Upper lobe of left lung (tissue), 6 donors: ENCODE results near the gene REPIN1. TPM values are rescaled to one million over a fixed set of nuclear protein-coding genes. Genes with fewer than 3 reads are reported as not detected.

ENCODE experiments used
- ATAC-seq, 2 donors: fragments of 200-7000 bp; cut with Tn5 transposase; one replicate each; pipeline ENCODE4 v1.9.1; 2022; ENCODE audit warnings: mild to moderate bottlenecking in 2 of 2, moderate library complexity in 2 of 2; ENCODE audit not compliant: low FRiP score in 2 of 2
- DNase-seq, 2 donors: peaks; one replicate each; pipeline ENCODE4 v3.0.0-alpha.2; 2019 to 2020
- H3K27ac ChIP-seq, 4 donors: fragments of 200-600 bp; sonication (generic); one replicate each; pipeline ENCODE4 v1.5.1; 2016 to 2019
- H3K27me3 ChIP-seq, 4 donors: fragments of 200-600 bp; sonication (generic); one replicate each; pipeline ENCODE4 v1.5.1; 2017 to 2019
- H3K36me3 ChIP-seq, 4 donors: fragments of 200-600 bp; sonication (generic); one replicate each; pipeline ENCODE4 v1.5.1; 2016 to 2019
- H3K4me1 ChIP-seq, 4 donors: fragments of 200-600 bp; sonication (generic); one replicate each; pipeline ENCODE4 v1.5.1; 2018 to 2019
- H3K4me3 ChIP-seq, 4 donors: fragments of 200-600 bp; sonication (generic); one replicate each; pipeline ENCODE4 v1.5.1; 2017 to 2019; ENCODE audit warnings: mild to moderate bottlenecking in 2 of 4, moderate library complexity in 1 of 4
- H3K9me3 ChIP-seq, 4 donors: fragments of 200-600 bp; sonication (generic); one replicate each; pipeline ENCODE4 v1.5.1; 2018 to 2019
- CTCF ChIP-seq, 6 experiments: fragments of 450-650 bp in 4 of 6; fragments of 200-600 bp in 2 of 6; sonication (generic) in 2 of 6; IDR thresholded peaks; one replicate each; pipeline ENCODE4 v1.5.1; 2016 to 2019; ENCODE audit warnings: antibody characterized with exemption in 6 of 6
- EP300 ChIP-seq, 4 donors: sonication (generic); formaldehyde crosslinking; IDR thresholded peaks; one replicate each; pipeline ENCODE4 v1.5.1; 2017; ENCODE audit warnings: antibody characterized with exemption in 4 of 4, control low read depth in 2 of 4
- POLR2A ChIP-seq, 4 donors: fragments of 450-650 bp; IDR thresholded peaks; one replicate each; pipeline ENCODE4 v1.5.1; 2016 to 2017; ENCODE audit warnings: antibody characterized with exemption in 4 of 4, mild to moderate bottlenecking in 2 of 4
- POLR2AphosphoS5 ChIP-seq, 2 donors: sonication (generic); formaldehyde crosslinking; IDR thresholded peaks; one replicate each; pipeline ENCODE4 v1.5.1; 2017; ENCODE audit warnings: antibody characterized with exemption in 2 of 2
- WGBS, 2 donors: methylation state at CpG; one replicate each; pipeline ENCODE4 v1.1.5; 2017 to 2018; 5-methylcytosine and 5-hydroxymethylcytosine counted together
- total RNA-seq, 6 donors: library from RNA; depleted of rRNA in 4 of 6; stranded (reverse); fragments of >200 nt in 4 of 6; gene quantifications; one replicate each; pipeline versions ENCODE4 v1.1.0 to v1.2.1, GENCODE V29; 2016 to 2021
- donor health status: DM: no; HTN: no; CAD: no; lungs with moderate emphysema.
- donor health status: DM: no; HTN: yes; CAD: no; lungs with severe emphysema.

Gene REPIN1
- total RNA-seq, 6 donors from 2014 or later, result 65.2 to 125 (median 105) TPM

DNA sequence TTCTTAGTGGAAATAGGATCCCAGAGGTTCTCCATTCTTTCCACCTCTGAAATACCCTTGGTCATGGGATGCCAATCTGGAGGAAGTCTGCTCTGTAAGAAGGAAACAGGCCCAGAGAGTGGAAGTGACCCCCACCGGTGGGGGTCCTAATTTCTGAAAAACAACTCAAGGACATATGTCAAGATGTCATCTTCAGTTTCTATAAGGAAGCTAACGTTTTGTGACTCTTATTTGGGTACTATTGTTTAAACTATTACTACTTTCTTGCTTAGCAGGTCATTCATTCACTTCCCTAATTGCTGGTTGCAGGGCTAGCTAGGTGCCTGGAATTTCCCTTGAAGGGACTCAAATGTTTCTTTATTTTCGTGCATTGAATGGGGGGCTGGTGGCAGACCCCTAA lies 8.6 kb downstream of the REPIN1 start:
- no peak overlapping the region for H3K4me3 ChIP-seq
- peak overlapping the region in 3 of 4 donors; percentile 16 to 97 (median 94) for H3K27ac ChIP-seq
- 27 to 35% methylated on average over 3 of the region's 3 CpGs for WGBS, 2 donors
- H3K27me3 ChIP-seq, result no peaks in the 10 kb centered on the region
- TF ChIP-seq EP300 (IDR thresholded peaks at IDR 0.05) (no peak), POLR2A (IDR thresholded peaks at IDR 0.05) (no peak), POLR2AphosphoS5 (IDR thresholded peaks at IDR 0.05) (no peak), CTCF (IDR thresholded peaks at IDR 0.05) (no peak)
- H3K9me3 ChIP-seq, result no peaks in the 10 kb centered on the region
- DNase-seq (no peak), ATAC-seq (no peak)
- H3K4me1 ChIP-seq, result peaks cover 18 to 45% (median 24%) of the 10 kb centered on the region in 4 donors
- H3K36me3 ChIP-seq, result peaks cover 1 to 23% (median 18%) of the 10 kb centered on the region in 4 donors

GRCh38 chr7:150377635-150378034 lies 9.0 kb downstream of the REPIN1 start:
- peaks cover 18 to 41% (median 24%) of the 10 kb centered on the region in 4 donors for H3K4me1 ChIP-seq
- 49 to 54% methylated on average over 4 of the region's 4 CpGs for WGBS, 2 donors
- TF ChIP-seq POLR2A (IDR thresholded peaks at IDR 0.05) (no peak), POLR2AphosphoS5 (IDR thresholded peaks at IDR 0.05) (no peak), EP300 (IDR thresholded peaks at IDR 0.05) (no peak), CTCF (IDR thresholded peaks at IDR 0.05) (no peak)
- DNase-seq (no peak), ATAC-seq (no peak)
- H3K36me3 ChIP-seq, result peaks cover 0 to 19% (median 14%) of the 10 kb centered on the region in 4 donors
- no peaks in the 10 kb centered on the region for H3K9me3 ChIP-seq
- H3K27me3 ChIP-seq, result no peaks in the 10 kb centered on the region
- H3K4me3 ChIP-seq, result no peak overlapping the region
- H3K27ac ChIP-seq, result peak overlapping the region; percentile 86 to 97 (median 92)

DNA sequence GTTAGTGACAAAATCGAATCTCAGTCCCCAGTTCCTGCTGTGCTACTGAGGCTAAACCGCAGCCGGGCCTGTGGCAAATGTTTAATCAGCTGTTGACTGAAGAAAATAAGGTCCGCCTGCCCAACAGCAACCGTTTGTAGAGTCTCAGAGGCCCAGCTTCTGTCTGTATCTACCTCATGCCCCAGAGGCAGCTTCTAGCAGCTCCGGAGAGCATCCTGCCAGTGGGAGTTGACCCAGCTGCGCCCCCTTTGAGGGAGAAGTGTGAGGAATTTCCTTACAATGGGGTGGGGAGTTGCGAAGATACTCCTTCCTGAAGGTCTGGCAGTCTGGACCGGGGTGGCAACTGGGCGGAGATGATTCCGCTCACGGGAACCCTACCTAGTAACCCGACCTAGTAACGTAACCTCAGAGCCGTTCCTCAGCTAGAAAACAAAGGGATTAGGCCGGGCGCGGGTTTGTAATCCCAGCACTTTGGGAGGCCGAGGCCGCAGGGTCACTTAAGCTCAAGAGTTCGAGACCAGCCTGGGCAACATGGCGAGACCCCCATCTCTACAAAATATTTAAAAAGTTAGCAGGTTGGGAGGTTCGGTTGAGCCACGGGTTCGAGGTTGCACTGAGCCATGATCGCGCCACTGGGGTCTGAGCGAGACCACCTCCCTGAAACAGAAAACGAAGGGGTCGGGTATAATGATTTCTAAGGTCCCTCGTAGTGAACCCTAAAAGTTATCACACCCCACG lies 9.7 kb downstream of the REPIN1 start:
- Histone ChIP-seq H3K36me3 (peaks cover 0 to 12% (median 8%) of the 10 kb centered on the region in 4 donors), H3K27me3 (no peaks in the 10 kb centered on the region), H3K4me1 (peaks cover 17 to 39% (median 24%) of the 10 kb centered on the region in 4 donors), H3K4me3 (peak overlapping the region; percentile 55 to 98 (median 92)), H3K27ac (peak overlapping the region; percentile 86 to 97 (median 92)), H3K9me3 (no peaks in the 10 kb centered on the region)
- 5 to 9% methylated on average over 13 to 32 of the region's 32 CpGs for WGBS, 2 donors
- DNase-seq (peak in 1 of 2 donors; percentile 63), ATAC-seq (peak in 1 of 2 donors; percentile 41)
- no peak for TF ChIP-seq POLR2A (IDR thresholded peaks at IDR 0.05)
- TF ChIP-seq POLR2AphosphoS5 (IDR thresholded peaks at IDR 0.05), result peak in 1 of 2 donors; percentile 6

- Histone ChIP-seq H3K4me1 (peaks cover 15 to 34% (median 24%) of the 10 kb centered on the region in 4 donors), H3K27me3 (no peaks in the 10 kb centered on the region), H3K27ac (peak within 1 kb of the TSS; percentile 86 to 97 (median 92)), H3K4me3 (peak within 1 kb of the TSS; percentile 89 to 98 (median 93)), H3K9me3 (no peaks in the 10 kb centered on the region), H3K36me3 (peaks cover 0 to 6% (median 3%) of the 10 kb centered on the region in 4 donors)
- peak; percentile 98 to 99 for ATAC-seq
- WGBS, 2 donors, result 0% methylated on average over 7 to 15 of the region's 60 CpGs
- TF ChIP-seq POLR2A (IDR thresholded peaks at IDR 0.05) (peak in 3 of 4 donors; percentile 76 to 95 (median 80)), EP300 (IDR thresholded peaks at IDR 0.05) (no peak), POLR2AphosphoS5 (IDR thresholded peaks at IDR 0.05) (peak; percentile 43 to 70), CTCF (IDR thresholded peaks at IDR 0.05) (peak in 3 of 6 experiments; percentile 20 to 32 (median 22))
- peak; percentile 98 to 99 for DNase-seq
Observed at GRCh38 chr7:150378853-150379440, 10.3 kb downstream of the REPIN1 start, which contains the start of gene ZNF775. Gene ZNF775, plus strand, starts transcription at chr7:150379330. Its CDS starts 9,141 bp downstream, at chr7:150388471.
